Measurements from ENCODE around the gene KCNN2.
A peak's percentile ranks its signal among the peaks of the same experiment; 100 is the strongest.

Gene KCNN2

GRCh38 chr5:114361724-114362196 lies at the start of gene KCNN2:
KCNN2 (plus strand) TSS chr5:114362070; CDS start chr5:114362140, 70 bp downstream.
- peak; percentile 81 for DNase-seq (ENCODE audit: low spot score)

- DNase-seq (ENCODE audit: low spot score), result no peak
Observed at GRCh38 chr5:114312658-114313057, 49.2 kb upstream of the KCNN2 start.

GRCh38 chr5:114314061-114314460 lies 47.8 kb upstream of the KCNN2 start:
- DNase-seq (ENCODE audit: low spot score), result no peak

DNA sequence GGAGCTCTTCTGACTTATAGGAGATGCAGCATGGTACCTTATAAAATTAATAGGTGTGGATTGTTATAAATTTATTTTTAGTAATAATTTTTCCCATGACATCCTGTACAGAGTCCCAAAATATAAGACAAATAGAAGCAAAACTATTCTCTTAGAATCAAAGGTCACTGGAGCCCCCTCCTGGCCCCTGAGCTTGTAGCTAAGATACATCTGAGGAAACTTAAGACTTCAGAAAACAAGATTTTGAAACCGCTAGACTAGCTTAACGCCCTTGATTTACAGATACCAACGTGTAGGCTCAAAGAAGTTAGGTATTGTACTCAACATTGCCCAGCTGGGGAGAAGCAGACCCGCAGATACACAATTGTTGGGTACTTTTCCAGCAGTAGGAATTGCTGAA lies 45.7 kb upstream of the KCNN2 start:
- no peak for DNase-seq (ENCODE audit: low spot score)

GRCh38 chr5:114317751-114318150 lies 44.1 kb upstream of the KCNN2 start:
- no peak for DNase-seq (ENCODE audit: low spot score)

DNA sequence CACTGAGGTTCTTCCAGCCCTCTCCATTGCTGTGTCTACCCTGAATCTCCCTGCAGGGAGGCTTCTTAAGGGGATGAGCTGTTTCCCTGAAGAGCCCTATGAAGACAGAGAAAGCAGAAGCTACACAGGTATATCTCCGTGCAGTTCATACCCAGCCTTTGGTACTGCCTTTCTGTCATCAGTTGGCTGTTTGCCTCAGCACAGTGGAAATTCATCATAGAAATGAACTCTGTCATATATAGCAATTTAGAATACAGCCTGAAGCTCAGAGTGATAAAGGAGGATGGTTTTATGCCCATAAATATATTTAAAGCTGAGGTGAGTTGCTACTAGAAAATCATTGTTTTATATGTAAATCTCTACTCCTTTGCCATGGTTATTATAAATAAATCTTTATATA lies 42.6 kb upstream of the KCNN2 start:
- DNase-seq (ENCODE audit: low spot score), result no peak

- no peak for DNase-seq (ENCODE audit: low spot score)
Observed at GRCh38 chr5:114319821-114320220, 42.0 kb upstream of the KCNN2 start.

DNA sequence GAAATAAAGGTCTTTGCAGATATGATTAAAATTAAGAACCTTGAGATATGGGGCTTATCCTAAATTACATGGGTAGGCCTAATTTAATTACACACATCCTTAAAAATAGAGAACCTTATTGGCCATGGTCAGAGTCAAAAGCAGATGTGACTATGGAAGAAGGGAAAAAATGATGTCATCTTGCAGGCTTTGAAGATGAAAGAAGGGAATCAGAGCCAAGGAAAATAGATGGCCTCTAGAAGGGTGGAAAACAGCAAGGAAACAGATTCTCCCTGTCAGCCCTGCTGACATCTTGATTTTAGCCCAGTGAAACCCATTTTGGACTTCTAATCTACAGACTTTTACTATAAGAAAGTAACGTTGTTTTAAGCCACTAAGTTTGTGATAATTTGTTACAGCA lies 37.6 kb upstream of the KCNN2 start:
- no peak for DNase-seq (ENCODE audit: low spot score)

- DNase-seq (ENCODE audit: low spot score), result no peak
Observed at GRCh38 chr5:114325541-114325940, 36.3 kb upstream of the KCNN2 start.

DNA sequence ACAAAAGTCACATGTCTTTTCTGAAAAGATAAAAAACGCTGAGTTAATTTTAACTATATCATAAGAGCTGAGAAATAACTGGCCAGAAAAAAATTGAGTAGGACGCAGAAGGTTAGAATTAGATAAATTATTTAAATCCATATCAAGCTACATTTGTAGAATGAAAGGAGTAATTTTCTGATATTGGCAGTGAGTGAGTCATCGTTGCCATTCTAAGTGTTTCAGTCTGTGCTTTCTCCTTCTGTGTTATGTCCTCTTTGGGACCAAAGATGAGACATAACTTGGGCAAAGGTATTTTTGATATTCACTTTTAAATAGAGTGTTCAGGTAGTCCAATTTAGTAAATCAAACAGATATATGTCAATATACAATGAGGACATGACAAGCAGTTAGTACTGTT lies 34.4 kb upstream of the KCNN2 start:
- DNase-seq (ENCODE audit: low spot score), result no peak

DNA sequence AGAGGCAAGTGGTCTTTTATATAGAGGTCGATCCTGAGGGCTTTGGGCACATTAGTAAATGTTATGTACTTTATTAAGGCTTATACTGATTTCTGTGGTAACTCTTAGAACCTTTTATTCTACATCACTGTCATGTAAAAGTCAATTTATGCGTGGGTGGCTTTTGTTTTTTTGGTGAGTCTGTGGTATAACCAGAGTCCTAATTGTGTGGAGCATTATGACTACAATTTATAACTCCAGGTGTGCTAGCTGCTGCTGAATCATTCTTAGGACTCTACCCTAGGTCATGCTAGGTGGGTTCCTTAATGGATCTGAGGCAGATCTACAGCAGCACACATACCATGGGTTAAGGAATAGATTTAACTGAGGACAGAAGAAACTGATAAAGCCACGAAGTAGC lies 33.9 kb upstream of the KCNN2 start:
- no peak for DNase-seq (ENCODE audit: low spot score)

DNA sequence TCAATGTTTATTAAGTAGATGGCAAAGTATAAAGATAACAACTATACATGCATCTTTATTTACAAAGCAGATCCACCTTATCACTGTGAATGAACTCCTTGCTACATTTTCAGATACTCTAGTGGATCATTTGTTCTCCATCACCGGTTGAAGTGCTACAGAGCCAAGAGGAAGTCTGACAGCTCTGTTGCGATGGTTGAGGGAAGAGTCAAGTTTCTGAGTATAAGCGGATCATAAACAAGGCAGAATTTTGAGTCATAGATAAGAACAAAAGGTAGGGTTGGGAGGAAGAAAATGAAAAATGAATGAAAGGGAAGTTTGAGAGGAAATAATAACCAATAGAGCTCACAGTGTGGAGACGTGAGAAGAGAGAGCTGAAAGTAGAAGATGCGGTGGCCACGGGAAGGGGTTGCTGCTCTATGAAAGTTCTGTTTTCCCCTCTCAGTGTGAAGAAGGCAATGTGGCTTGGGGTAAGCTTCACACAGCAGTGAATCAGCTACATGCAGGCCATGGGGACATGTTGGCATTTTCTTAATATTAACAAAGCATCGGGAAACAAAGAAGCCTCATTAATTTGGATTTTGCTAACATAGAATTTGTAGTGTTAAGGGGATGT lies 30.8 kb upstream of the KCNN2 start:
- DNase-seq (ENCODE audit: low spot score), result no peak

GRCh38 chr5:114332493-114332892 lies 29.4 kb upstream of the KCNN2 start:
- DNase-seq (ENCODE audit: low spot score), result no peak

GRCh38 chr5:114332925-114333324 lies 28.9 kb upstream of the KCNN2 start:
- DNase-seq (ENCODE audit: low spot score), result no peak

DNA sequence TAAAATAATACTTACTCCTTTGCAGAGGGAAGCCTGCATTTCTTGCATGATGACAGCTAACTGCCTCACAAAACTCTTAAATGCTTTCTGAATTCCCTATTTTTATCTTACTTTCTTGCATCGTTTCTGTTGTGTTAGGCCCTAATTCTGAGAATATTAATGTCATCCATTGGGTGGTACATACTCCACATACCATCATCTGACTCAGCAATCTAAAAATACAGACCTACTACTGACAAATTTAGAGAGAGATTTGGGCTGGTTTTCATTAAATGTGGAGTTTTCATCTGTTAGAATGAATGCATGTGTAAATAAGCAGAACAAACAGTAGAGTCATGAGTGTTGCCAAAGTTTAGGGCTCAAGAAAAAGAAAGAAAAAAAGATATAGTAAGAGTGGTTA lies 26.5 kb upstream of the KCNN2 start:
- no peak for DNase-seq (ENCODE audit: low spot score)

DNA sequence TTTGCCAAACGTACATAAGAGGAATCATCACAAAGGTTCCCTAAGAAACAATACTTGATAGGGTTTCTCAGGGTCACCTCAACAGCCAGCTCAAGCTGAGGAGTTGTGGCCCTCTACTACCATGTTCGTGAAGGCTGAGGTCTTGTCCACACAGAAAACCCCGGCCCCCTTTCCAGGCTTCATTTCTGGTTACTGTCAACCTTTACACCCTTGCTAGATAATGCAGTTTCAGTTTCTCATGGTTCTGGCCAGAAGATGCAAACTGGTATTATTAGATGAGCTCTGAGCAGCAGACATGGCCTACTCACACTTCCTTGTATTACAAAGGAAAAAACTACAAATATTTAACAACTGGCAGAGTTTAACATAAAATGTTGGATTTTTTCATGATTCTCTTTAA lies 22.8 kb upstream of the KCNN2 start:
- no peak for DNase-seq (ENCODE audit: low spot score)

- no peak for DNase-seq (ENCODE audit: low spot score)
Observed at GRCh38 chr5:114346181-114346580, 15.7 kb upstream of the KCNN2 start.

DNA sequence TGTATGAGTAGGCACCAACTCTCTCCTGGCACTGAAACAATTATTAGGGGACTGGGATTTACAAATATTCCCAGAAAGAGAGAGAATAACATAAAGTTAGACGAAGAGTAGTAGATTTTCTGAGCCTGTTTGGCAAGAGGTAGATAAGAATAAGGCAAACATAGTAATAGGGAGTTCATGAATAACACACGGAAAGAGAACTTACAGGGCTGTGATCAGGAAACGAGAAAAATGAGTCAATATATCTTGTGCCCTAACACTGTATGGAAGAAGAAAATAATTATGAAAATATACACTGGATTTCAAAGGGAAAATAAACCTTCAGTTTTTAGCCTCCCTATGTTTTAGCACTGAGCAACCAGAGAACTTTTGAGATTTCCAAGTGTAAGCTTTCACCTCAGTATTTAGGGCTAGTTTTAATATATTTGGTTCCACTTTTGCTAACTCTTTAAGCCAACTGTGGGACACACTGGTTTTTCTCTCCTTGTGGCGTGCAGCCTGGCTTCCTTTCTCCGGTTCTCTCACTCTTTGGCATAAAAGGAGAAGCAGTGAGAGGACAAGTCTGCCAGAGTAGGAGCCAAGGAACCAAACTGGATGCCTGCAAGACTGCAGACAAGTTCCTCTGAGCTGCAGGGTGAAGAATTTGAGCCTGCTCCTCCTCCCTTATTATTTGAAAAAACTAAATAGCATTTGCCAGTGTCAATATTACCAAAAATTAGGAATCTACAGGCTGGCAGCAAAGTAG lies 6.6 kb upstream of the KCNN2 start:
- DNase-seq (ENCODE audit: low spot score), result no peak

DNA sequence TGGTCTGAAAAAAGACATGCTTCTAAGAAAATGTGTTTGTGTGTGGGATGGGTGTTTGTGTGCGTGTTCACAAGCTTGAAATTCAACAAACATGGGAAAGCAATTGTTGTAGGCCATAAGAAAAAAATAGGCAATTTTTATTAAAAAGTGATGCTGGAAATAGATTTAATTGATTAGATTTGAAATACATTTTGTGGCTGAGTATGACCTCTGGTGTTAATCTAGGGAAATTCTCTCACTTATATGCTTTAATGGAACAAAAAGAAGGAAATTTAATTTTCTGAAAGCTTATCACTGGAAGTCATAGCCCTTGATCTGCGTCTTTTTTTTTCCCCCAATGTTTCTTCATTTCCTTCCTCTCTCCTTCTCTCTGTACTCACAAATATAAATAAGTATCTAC lies 3.5 kb upstream of the KCNN2 start:
- no peak for DNase-seq (ENCODE audit: low spot score)

GRCh38 chr5:114360357-114360756 lies 1.5 kb upstream of the KCNN2 start:
- no peak for DNase-seq (ENCODE audit: low spot score)

DNA sequence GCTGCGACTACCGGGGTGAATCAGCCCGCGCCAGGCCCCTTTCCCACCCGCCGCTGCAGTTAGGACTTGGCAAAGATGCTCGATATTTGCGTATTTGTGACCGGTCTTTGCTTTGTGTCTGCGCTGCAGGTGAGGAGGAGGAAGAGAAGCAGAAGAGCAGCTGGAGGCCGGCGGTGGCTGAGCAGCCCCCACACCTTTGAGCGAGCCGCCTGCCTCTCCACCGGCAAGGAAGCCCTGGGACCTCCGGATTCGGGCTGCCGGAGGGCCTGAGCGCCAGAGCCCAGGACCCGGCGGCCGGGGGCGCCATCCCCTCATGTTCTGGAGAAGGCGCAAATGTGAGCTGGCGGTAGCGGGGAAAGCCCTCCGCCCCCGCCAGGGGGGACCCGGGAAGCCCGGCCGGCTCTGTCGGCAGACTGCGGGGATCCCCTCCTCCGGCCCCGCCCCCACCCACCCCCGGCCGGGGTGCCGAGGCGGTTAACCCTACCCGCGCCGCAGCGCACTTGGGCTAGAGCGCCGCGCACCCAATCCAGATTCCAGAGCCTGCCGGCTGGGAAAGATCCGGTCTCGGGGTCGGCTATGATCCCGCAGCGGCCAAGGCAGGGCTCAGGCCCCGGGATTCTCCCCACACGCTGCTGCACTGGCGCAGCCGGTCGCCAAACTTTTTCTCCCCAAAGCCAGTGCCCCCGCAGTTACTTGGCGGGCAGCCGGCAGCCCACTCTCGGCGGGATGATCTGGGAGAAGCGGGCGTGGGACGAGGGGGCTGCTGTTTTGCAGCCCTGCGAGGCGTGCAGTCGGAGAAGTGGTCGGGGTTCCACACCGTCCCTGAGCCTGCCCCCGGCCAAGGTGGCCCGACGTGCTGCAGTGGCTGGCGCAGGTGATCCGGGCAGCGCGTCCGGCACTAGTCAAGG lies 800 bp upstream of the KCNN2 start:
- peak; percentile 24 for DNase-seq (ENCODE audit: low spot score)

- DNase-seq (ENCODE audit: low spot score), result peak; percentile 39
Observed at GRCh38 chr5:114362197-114362976, 517 bp downstream of the KCNN2 start.

Measured in AG08396 (cell line).